ENCODE results near the gene LYPD3.

LYPD3 gene

DNA sequence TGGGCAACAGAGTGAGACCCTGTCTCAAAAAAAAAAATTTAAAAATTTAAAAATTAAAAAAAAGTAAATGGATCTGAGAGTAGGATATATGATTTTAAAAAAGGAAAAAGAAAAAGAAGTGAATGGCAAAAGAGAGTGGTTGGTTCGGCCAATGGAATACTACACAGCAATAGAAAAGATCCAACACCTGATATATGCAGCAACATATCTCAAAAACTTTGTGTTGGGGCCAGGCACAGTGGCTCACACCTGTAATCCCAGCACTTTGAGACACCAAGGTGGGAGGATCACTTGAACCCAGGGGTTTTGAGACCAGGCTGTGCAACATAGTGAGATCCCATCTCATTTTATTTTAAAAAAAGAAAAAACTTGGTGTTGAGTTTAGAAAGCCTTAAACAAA, 1.4 kb upstream of the LYPD3 start:
- Histone ChIP-seq H3K9me3 (ENCODE audit: low read length) (no peaks in the 10 kb centered on the region), H3K4me3 (ENCODE audit: low read depth, low read length, poor library complexity, severe bottlenecking) (no peak overlapping the region), H3K9me2 (ENCODE audit: low read depth, low read length) (no peaks in the 10 kb centered on the region), H3K27ac (ENCODE audit: low read depth, low read length, poor library complexity, severe bottlenecking) (no peak overlapping the region), H3F3A (ENCODE audit: insufficient read depth, low read length) (no peaks in the 10 kb centered on the region), H3K4me1 (ENCODE audit: insufficient read depth, low read length, severe bottlenecking) (peaks cover 11% of the 10 kb centered on the region), H3K4me2 (ENCODE audit: low read length) (no peak overlapping the region), H2AFZ (ENCODE audit: low read length) (no peak overlapping the region), H3K36me3 (ENCODE audit: insufficient read depth, low read length) (no peaks in the 10 kb centered on the region), H3K9ac (ENCODE audit: low read length) (no peak overlapping the region), H3K27me3 (ENCODE audit: insufficient read depth, low read length) (no peaks in the 10 kb centered on the region; the same call in 1 of the 2 replicates), H3K79me2 (ENCODE audit: insufficient read depth, low read length) (no peaks in the 10 kb centered on the region), H4K20me1 (ENCODE audit: insufficient read depth, low read length) (no peaks in the 10 kb centered on the region)
- TF ChIP-seq, protein P1, sequence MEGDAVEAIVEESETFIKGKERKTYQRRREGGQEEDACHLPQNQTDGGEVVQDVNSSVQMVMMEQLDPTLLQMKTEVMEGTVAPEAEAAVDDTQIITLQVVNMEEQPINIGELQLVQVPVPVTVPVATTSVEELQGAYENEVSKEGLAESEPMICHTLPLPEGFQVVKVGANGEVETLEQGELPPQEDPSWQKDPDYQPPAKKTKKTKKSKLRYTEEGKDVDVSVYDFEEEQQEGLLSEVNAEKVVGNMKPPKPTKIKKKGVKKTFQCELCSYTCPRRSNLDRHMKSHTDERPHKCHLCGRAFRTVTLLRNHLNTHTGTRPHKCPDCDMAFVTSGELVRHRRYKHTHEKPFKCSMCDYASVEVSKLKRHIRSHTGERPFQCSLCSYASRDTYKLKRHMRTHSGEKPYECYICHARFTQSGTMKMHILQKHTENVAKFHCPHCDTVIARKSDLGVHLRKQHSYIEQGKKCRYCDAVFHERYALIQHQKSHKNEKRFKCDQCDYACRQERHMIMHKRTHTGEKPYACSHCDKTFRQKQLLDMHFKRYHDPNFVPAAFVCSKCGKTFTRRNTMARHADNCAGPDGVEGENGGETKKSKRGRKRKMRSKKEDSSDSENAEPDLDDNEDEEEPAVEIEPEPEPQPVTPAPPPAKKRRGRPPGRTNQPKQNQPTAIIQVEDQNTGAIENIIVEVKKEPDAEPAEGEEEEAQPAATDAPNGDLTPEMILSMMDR (IDR thresholded peaks at IDR 0.05; ENCODE audit: low read length): no peak
- TF ChIP-seq EZH2 (IDR thresholded peaks at IDR 0.05; ENCODE audit: borderline replicate concordance, low read length): no peak

DNA sequence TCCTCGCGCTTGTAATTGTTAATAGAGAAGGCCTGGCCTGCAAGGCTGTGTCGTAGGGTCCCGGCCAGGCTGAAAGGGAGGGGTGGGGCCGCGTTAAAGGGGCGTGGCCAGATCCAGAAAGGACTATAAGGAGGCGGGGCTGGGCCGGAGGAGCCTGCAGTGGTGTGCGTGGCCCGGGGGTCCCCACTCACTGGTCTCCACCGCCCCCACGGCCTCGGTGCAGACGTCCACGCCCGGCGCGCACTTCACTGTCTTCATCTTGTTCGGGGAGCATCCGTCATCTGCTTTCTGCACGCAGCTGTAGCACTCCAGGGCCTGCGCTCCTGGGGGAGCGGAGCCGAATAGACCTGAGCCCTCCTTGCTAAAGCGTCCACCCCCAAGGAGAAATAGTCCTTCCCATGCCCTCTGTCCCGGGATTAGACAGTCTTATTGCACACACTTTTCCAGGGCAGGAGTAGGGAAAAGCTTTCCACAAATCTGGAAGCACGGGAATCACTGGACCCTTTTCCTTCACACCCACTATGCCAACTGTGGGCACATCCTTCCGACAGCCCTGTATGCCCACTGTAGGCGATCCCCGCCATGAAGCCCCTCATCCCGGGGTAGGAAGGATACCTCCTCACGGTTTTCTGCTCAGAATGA, 1.2 kb downstream of the LYPD3 start:
- H2AFZ ChIP-seq (ENCODE audit: low read length): peak overlapping the region; percentile 50; the same call in 1 of the 2 replicates
- peaks cover 5% of the 10 kb centered on the region for H3K27me3 ChIP-seq (ENCODE audit: insufficient read depth, low read length)
- no peaks in the 10 kb centered on the region for H3K9me2 ChIP-seq (ENCODE audit: low read depth, low read length)
- H3F3A ChIP-seq (ENCODE audit: insufficient read depth, low read length): no peaks in the 10 kb centered on the region
- H3K4me1 ChIP-seq (ENCODE audit: insufficient read depth, low read length, severe bottlenecking): peaks cover 11% of the 10 kb centered on the region
- no peaks in the 10 kb centered on the region for H3K79me2 ChIP-seq (ENCODE audit: insufficient read depth, low read length)
- no peak overlapping the region for H3K27ac ChIP-seq (ENCODE audit: low read depth, low read length, poor library complexity, severe bottlenecking)
- H4K20me1 ChIP-seq (ENCODE audit: insufficient read depth, low read length): no peaks in the 10 kb centered on the region
- H3K4me3 ChIP-seq (ENCODE audit: low read depth, low read length, poor library complexity, severe bottlenecking): peak overlapping the region; percentile 67
- H3K9ac ChIP-seq (ENCODE audit: low read length): peak overlapping the region; percentile 43; the same call in 1 of the 2 replicates
- TF ChIP-seq, protein P1 (IDR thresholded peaks at IDR 0.05; ENCODE audit: low read length): no peak
- no peak for TF ChIP-seq EZH2 (IDR thresholded peaks at IDR 0.05; ENCODE audit: borderline replicate concordance, low read length)
- H3K36me3 ChIP-seq (ENCODE audit: insufficient read depth, low read length): no peaks in the 10 kb centered on the region
- H3K4me2 ChIP-seq (ENCODE audit: low read length): peak overlapping the region; percentile 80
- no peaks in the 10 kb centered on the region for H3K9me3 ChIP-seq (ENCODE audit: low read length)

DNA sequence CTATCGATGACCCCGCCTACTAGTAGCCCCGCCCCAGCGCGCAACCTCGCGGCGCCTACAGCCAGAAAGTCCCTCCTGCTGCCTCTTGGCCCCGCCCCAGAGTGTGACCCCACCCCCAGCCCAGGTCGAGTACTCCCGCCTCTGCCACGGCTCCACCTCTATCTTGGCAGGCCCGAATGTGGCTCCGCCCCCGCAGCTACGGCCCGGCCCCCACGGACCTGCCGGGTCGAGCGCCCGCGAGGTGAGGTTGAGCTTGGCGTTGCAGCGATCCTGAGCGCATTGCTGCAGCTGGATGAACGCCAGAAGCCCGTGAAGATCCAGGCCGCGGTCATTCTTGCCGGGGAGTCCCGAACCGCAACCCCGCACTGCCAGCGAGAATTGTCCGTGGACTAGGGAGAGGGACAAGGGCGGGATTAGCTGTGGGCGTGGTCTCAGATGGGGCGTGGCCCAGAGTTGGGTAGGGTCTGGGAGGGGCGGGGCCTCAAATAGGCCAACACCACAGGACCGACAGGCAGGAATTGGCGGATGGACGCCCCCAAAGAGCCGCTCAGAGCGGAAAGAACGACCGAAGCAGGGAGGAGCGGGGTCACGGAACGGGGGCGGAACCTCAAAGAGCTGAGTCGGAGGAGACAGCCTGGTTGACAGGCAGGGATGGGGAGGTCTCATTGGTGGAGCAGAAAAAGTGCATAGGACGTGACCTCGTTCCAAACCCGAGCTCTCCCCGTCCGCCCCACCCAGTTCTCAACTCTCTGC, 1.9 kb downstream of the LYPD3 start:
- no peak overlapping the region for H3K27ac ChIP-seq (ENCODE audit: low read depth, low read length, poor library complexity, severe bottlenecking)

More for the DNA sequence above, 1.9 kb downstream of the LYPD3 start:
- Histone ChIP-seq H3K4me2 (ENCODE audit: low read length) (peak overlapping the region; percentile 80), H3K9ac (ENCODE audit: low read length) (peak overlapping the region; percentile 43; the same call in 1 of the 2 replicates), H3K36me3 (ENCODE audit: insufficient read depth, low read length) (no peaks in the 10 kb centered on the region), H3K4me3 (ENCODE audit: low read depth, low read length, poor library complexity, severe bottlenecking) (peak overlapping the region; percentile 67), H3K79me2 (ENCODE audit: insufficient read depth, low read length) (no peaks in the 10 kb centered on the region), H3K4me1 (ENCODE audit: insufficient read depth, low read length, severe bottlenecking) (peaks cover 8% of the 10 kb centered on the region), H3K9me3 (ENCODE audit: low read length) (no peaks in the 10 kb centered on the region), H4K20me1 (ENCODE audit: insufficient read depth, low read length) (no peaks in the 10 kb centered on the region), H3K9me2 (ENCODE audit: low read depth, low read length) (no peaks in the 10 kb centered on the region), H2AFZ (ENCODE audit: low read length) (peak overlapping the region; percentile 50; the same call in 1 of the 2 replicates), H3F3A (ENCODE audit: insufficient read depth, low read length) (no peaks in the 10 kb centered on the region), H3K27me3 (ENCODE audit: insufficient read depth, low read length) (peaks cover 5% of the 10 kb centered on the region)
- TF ChIP-seq, protein P1 (IDR thresholded peaks at IDR 0.05; ENCODE audit: low read length): no peak
- TF ChIP-seq EZH2 (IDR thresholded peaks at IDR 0.05; ENCODE audit: borderline replicate concordance, low read length): no peak

All from OCI-LY1 (cell line).